Raji (cell line): ENCODE data around the gene PDE1C.

Experiments used
- POLR2A ChIP-seq: IDR thresholded peaks from 2 replicates; pipeline ENCODE4 v1.6.1; 2011; ENCODE audit warnings: low read depth, low read length, control low read depth; ENCODE audit not compliant: insufficient read depth

PDE1C gene

DNA sequence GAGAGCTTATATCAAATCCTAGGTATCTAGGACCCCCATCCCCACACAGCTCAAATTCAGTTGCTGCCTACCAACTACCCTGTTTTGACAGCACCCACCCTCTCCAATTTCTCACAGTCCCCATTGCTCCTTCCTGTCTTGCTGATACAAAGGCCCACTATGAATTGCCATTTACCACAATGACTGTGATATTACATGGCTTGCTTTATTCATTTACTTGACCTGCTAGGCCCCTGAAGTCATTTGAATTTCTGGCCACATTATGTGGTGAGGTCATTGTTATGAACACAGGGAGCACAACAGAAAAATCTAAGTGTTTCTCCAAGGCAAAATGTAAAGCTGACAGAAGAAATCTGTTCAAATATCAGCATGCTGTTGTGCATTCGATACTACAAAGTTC is 281.8 kb downstream of the PDE1C start:
- no peak for TF ChIP-seq POLR2A

- no peak for TF ChIP-seq POLR2A
Measured at GRCh38 chr7:31786326-31786725, 283.9 kb downstream of the PDE1C start.

DNA sequence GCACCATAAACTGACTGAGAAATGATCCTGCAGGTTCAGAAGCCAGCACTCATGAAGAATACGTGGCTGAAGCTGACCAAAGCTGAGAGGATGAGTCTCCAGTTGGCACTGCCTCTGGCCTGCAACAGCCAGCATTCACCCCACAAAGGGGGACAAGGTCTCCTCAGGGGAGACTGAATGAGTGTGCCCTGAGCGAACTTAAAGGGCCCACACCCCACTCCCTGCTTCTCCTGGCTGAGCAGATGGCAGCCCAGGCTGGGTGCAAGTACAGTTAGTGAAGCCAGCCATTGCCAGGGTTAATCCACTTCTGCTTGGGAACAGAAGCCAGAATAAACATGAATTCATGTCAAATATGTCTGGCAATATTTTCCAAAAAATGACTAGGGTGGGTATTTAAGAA is 285.1 kb downstream of the PDE1C start:
- TF ChIP-seq POLR2A, result no peak

DNA sequence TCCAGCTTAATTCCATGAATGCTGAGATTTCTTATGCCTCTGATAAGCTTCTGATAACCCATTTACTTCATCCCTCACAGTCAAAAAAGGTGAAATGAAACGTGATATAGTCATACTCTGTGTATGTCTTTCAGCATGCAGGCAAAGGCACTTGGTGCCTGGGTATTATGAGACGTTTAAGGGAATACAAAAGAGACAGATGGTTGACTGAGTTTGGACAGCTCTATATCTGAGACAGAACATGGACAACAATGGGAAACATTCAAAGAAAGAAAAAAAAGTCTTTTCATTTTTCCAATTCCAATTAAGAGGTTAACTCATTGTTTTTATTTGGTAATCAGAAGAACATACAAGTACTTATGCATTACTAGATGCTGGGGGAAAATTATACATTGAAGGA is 287.0 kb downstream of the PDE1C start:
- no peak for TF ChIP-seq POLR2A

DNA sequence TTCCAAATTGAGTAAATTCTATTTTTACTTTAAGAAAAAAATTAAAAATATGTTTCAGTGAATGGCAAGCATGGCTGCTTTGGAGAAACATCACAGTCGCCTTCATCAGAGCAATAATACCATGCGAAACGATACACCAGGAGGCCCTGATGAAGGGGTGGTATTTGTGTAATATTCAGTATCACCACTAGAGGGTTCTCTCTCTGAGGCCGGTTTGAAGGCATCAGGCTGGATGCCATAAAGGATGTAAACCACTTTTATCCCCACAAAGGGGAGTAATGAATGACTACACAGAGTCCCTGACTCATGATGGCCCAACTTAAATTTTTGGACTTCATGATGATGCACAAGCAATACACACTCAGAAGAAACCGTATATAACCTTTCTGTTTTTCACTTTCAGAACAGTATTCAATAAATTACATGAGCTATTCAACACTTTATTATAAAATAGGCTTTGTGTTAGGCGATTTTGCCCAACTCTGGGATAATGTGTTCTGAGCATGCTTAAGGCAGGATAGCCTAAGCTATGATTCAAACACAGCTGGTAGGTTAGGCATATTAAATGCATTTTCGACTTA is 287.7 kb downstream of the PDE1C start:
- no peak for TF ChIP-seq POLR2A

- TF ChIP-seq POLR2A, result no peak
Measured at GRCh38 chr7:31778296-31778695, 291.9 kb downstream of the PDE1C start.

DNA sequence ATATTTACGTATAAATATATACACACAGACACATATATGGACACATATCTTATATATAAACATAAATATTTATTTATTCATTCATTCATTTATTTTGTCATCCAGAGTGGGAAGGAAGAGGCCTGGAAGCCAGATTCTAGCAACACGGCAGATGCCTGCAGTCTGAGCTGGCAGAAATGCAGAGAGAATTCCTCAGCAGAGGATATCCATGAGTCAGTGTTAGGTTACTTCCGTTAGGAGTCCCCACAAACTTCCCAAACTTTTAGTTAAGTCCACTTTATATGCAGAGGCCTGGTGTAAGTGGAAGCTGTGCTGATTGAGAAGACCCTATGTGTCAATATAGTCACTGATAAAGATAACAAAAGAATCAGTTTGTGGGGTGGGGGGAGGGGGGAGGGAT is 293.6 kb downstream of the PDE1C start:
- no peak for TF ChIP-seq POLR2A

DNA sequence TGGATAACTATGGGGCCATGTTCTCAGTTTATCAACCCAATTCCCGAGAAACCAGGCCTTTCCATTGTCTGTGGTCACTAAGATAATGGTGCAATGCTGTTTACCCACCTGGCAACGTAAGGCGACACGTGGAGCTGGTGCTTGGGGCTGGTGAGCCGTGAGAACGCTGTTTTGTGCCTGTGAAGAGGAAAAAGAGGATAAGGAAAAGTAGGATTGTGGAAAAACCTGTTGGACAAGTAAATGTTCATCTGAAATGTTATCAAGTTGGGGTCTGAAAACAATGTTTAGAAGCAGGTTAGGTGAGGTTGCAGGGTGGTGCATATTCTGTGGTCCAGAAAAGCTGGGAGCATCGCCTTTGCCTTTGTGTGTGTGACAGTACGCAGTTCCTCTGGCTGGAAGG is 294.7 kb downstream of the PDE1C start:
- TF ChIP-seq POLR2A, result no peak

GRCh38 chr7:31772211-31772610 is 298.0 kb downstream of the PDE1C start:
- TF ChIP-seq POLR2A, result no peak

DNA sequence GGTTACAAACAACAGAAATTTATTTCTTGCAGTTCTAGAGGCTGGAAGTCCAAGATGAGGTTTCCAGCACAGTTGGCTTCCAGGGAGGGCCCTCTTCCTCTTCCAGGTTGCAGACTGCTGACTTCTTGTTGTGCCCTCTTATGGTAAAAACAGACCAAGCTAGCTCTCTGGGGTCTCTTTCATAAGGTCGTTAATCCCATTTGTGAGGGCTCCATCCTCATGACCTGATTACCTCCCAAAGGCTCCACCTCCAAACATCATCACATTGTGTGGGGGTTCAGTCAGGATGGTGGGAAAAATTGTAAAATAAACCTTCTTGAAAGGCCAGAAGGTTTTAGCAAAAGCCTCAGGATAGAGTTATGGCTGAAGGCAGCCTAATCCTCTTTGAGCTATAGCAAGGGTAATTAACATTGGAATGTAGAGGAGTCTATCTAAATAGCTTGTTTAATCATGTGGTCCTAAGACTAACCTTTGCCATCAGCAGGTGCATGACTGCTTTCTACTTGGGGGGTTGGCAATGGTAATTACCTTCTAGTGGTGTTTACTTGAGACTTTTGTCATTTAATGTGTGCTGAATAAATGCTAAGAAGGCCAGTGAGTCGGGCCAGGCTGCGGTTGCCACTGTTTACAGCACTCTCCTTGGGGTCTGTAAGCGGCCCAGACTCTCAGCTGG is 302.4 kb downstream of the PDE1C start:
- no peak for TF ChIP-seq POLR2A

DNA sequence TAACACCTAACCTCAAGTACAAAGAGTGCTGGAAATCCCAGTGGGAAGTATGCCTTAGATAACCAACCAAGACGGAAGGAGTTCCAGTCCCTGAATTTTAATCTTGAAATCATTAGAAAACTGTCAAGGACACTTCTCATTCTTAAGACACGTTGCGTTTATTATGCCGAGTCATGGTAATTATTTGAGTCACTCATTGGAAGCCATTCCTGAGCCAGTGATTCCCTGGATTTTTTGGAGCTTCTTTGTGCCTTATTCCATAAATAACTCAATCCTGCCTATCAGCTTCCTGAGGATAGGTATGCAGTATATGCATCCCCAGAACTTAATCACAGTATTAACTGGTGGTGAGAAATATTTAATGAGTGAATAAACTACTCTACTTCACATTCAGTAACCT is 305.7 kb downstream of the PDE1C start:
- TF ChIP-seq POLR2A, result no peak

DNA sequence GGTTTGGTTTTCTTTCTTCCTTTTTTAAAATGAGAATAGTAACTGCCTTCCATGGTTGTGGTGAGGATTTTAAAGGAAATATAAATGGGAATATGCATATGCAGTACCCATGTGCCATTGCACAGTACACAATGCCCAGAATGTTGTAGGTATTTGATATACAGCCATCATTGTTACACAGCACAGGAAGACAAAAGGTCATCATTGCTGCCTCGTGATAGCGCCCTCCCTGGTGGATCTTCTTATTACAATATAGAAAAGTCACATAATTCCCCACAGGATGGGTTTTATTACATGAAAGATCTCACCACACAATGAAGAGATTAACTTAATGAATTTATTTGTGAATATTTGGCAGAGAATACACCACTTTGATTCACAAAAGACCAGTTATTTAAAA is 306.7 kb downstream of the PDE1C start:
- no peak for TF ChIP-seq POLR2A

DNA sequence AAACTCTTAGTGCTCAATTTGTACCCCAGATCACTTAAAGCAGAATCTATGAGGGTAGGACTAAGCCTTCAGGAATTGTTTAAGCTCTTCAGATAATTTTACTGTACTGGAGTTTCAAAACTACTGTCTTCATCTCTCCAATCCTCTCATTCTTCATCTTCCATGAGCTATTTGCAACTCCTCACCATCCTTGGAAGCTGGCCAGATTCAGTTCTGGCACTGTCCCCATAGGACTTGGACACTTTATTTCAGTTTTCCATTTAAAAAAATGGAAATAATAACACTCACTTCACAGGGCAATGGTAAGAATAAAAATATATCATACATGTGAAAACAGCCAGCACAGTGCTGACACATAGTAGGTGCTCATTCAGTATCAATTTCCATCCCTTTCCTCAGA is 308.6 kb downstream of the PDE1C start:
- TF ChIP-seq POLR2A, result no peak

GRCh38 chr7:31758755-31759154 is 311.5 kb downstream of the PDE1C start:
- TF ChIP-seq POLR2A, result no peak

- no peak for TF ChIP-seq POLR2A
Measured at GRCh38 chr7:31751726-31752125, 318.5 kb downstream of the PDE1C start.

DNA sequence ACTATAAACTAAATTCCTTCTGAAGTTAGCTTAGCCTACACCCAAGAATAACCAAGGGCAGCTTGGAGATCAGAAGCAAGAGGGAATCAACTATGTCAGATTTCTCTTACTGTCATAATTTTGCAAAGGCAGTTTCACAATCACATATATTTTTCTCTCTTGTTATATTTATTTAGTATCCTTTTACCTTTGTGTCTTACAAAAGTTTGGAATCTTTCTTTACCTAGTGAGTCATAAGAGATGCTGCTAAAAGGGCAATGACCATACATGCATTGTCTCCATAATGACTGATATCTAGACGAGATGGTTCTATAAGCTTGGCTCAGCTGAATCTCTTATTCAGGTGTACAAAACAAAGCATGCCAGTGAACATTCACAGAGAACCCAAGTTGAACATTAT is 322.1 kb downstream of the PDE1C start:
- TF ChIP-seq POLR2A, result no peak

DNA sequence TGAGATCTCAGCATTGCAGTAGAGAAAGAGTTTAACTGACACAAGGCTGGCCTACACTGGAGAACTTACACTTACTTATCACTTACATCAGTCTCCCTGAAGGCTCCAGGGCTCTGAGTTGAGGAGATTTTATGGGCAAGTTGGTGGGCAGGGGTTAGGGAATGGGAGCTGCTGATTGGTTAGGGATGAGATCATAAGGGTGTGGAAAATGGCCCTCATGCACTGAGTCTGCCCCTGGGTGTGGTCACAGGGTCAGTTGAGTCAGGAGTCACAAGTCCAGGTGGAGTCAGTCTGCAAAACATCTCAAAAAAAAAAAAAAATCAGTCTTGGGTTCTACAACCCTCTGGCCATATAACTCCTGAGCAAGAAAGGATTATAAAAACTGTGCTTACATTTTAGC is 322.7 kb downstream of the PDE1C start:
- no peak for TF ChIP-seq POLR2A
